IMR-90 (cell line): Measurements from ENCODE around the gene ZNF407. TPM values are rescaled to one million over a fixed set of nuclear protein-coding genes. Genes with fewer than 3 reads are reported as not detected.

ENCODE experiments used
- ATAC-seq: fragments of 200-7000 bp; cut with Tn5 transposase; 2 replicates; pipeline ENCODE4 v1.9.1; 2020; ENCODE audit warnings: low read depth, mild to moderate bottlenecking, moderate library complexity
- BruUV-seq: library from RNA; stranded (reverse); fragments of 400-500 nt; replicated peaks from 2 replicates; lab custom pipeline; 2021; lab: Mats Ljungman, UMichigan
- CTCF ChIA-PET: fragments of 300-600 bp; formaldehyde crosslinking; extraction: SDS; loops from one replicate; lab custom pipeline; 2021; ENCODE audit warnings: antibody characterized with exemption; lab: Yijun Ruan, JAX
- POLR2A ChIA-PET: fragments of 300-600 bp; sonication (Branson Sonifier 250); formaldehyde crosslinking; loops from one replicate; lab custom pipeline; 2022; ENCODE audit warnings: antibody characterized with exemption; ENCODE audit not compliant: unreplicated experiment; lab: Charles Lee
- DNase-seq: peaks from one replicate; pipeline ENCODE4 v3.0.0; 2013
- H2AFZ ChIP-seq: replicated peaks from 2 replicates; pipeline ENCODE3; 2013; ENCODE audit warnings: low read length, mild to moderate bottlenecking; ENCODE audit not compliant: poor library complexity
- H2AK5ac ChIP-seq: 2 replicates; pipeline ENCODE4 v1.6.1; 2013; ENCODE audit warnings: low read depth, low read length, inconsistent platforms
- H2AK9ac ChIP-seq: replicated peaks from 2 replicates; pipeline ENCODE3; 2013; ENCODE audit warnings: mild to moderate bottlenecking, low read depth, low read length, moderate library complexity; ENCODE audit not compliant: poor library complexity
- H2BK120ac ChIP-seq: 2 replicates; pipeline ENCODE4 v1.6.1; 2013; ENCODE audit warnings: low read depth, low read length, inconsistent platforms
- H2BK15ac ChIP-seq: 3 replicates; pipeline ENCODE4 v1.6.1; 2013; ENCODE audit warnings: low read depth, low read length, inconsistent platforms
- H2BK20ac ChIP-seq: 2 replicates; pipeline ENCODE4 v1.6.1; 2013; ENCODE audit warnings: low read depth, mild to moderate bottlenecking, inconsistent platforms, low read length, moderate library complexity
- H2BK5ac ChIP-seq: 2 replicates; pipeline ENCODE4 v1.6.1; 2013; ENCODE audit warnings: mild to moderate bottlenecking, low read depth, low read length, inconsistent platforms; ENCODE audit not compliant: poor library complexity, severe bottlenecking
- H3K14ac ChIP-seq: replicated peaks from 2 replicates; pipeline ENCODE4 v1.6.1; 2013; ENCODE audit warnings: low read depth, low read length, inconsistent platforms
- H3K18ac ChIP-seq: 2 replicates; pipeline ENCODE4 v1.6.1; 2013; ENCODE audit warnings: low read depth, low read length, control low read depth
- H3K23ac ChIP-seq: 2 replicates; pipeline ENCODE4 v1.6.1; 2013; ENCODE audit warnings: low read depth, low read length, inconsistent platforms
- H3K27ac ChIP-seq: 2 replicates; pipeline ENCODE4 v1.5.1; 2013; ENCODE audit warnings: mild to moderate bottlenecking, control low read depth, low read length; ENCODE audit not compliant: insufficient read depth
- H3K27me3 ChIP-seq: 2 replicates; pipeline ENCODE4 v1.6.1; 2013; ENCODE audit warnings: low read length; ENCODE audit not compliant: control insufficient read depth, insufficient read depth
- H3K36me3 ChIP-seq: 2 replicates; pipeline ENCODE4 v1.6.1; 2013; ENCODE audit warnings: low read length, mixed read lengths; ENCODE audit not compliant: control insufficient read depth, insufficient read depth
- H3K4ac ChIP-seq: 2 replicates; pipeline ENCODE4 v1.6.1; 2013; ENCODE audit warnings: low read depth, low read length, inconsistent platforms
- H3K4me1 ChIP-seq: 2 replicates; pipeline ENCODE4 v1.6.1; 2013; ENCODE audit warnings: low read length, mixed read lengths; ENCODE audit not compliant: control insufficient read depth, insufficient read depth
- H3K4me2 ChIP-seq: 2 replicates; pipeline ENCODE4 v1.6.1; 2013; ENCODE audit warnings: low read depth, mild to moderate bottlenecking, control low read depth, low read length, moderate library complexity
- H3K4me3 ChIP-seq: 2 replicates; pipeline ENCODE4 v1.5.1; 2013; ENCODE audit warnings: low read depth, mild to moderate bottlenecking, control low read depth, low read length, moderate library complexity; ENCODE audit not compliant: insufficient read depth
- H3K56ac ChIP-seq: 2 replicates; pipeline ENCODE4 v1.6.1; 2013; ENCODE audit warnings: low read length, inconsistent platforms; ENCODE audit not compliant: insufficient read depth; ENCODE audit errors: extremely low read depth
- H3K79me1 ChIP-seq, 2 experiments: 2 replicates each; pipeline ENCODE4 v1.6.1; 2013; ENCODE audit warnings: low read length in 2 of 2, inconsistent platforms in 1 of 2, low read depth in 1 of 2
- H3K9ac ChIP-seq: 2 replicates; pipeline ENCODE4 v1.6.1; 2013; ENCODE audit warnings: low read depth, low read length, control low read depth
- H3K9me1 ChIP-seq: 2 replicates; pipeline ENCODE4 v1.6.1; 2013; ENCODE audit warnings: low read length, inconsistent platforms; ENCODE audit not compliant: insufficient read depth
- H3K9me3 ChIP-seq: 2 replicates; pipeline ENCODE4 v1.6.1; 2013; ENCODE audit warnings: low read length; ENCODE audit not compliant: control insufficient read depth, insufficient read depth
- H4K20me1 ChIP-seq: 2 replicates; pipeline ENCODE4 v1.6.1; 2013; ENCODE audit warnings: low read length, inconsistent platforms; ENCODE audit not compliant: insufficient read depth
- H4K5ac ChIP-seq: 2 replicates; pipeline ENCODE4 v1.6.1; 2013; ENCODE audit warnings: mild to moderate bottlenecking, low read depth, low read length, control low read depth
- H4K8ac ChIP-seq, 2 experiments: 2 replicates each; pipeline ENCODE4 v1.6.1; 2013; ENCODE audit warnings: low read depth in 2 of 2, low read length in 2 of 2, control low read depth in 1 of 2, inconsistent platforms in 1 of 2
- H4K91ac ChIP-seq: 2 replicates; pipeline ENCODE4 v1.6.1; 2013; ENCODE audit warnings: low read depth, low read length, inconsistent platforms; ENCODE audit not compliant: insufficient read depth
- CEBPB ChIP-seq: IDR thresholded peaks from 2 replicates; pipeline ENCODE4 v1.6.1; 2012; ENCODE audit warnings: low read depth, low read length, improper control_type of control experiment
- MAFK ChIP-seq: IDR thresholded peaks from 2 replicates; pipeline ENCODE4 v1.6.1; 2012; ENCODE audit warnings: low read depth, low read length, improper control_type of control experiment
- POLR2A ChIP-seq: IDR thresholded peaks from 2 replicates; pipeline ENCODE4 v1.6.1; 2012; ENCODE audit warnings: mild to moderate bottlenecking, low read depth, low read length
- WGBS, 2 experiments: methylation state at CpG; one replicate each; pipeline versions ENCODE4 v1.1.5 to v1.1.7; 2013; ENCODE audit warnings: missing lambda C conversion rate in 2 of 2; ENCODE audit not compliant: insufficient read length in 1 of 2; ENCODE audit errors: extremely low coverage in 2 of 2; 5-methylcytosine and 5-hydroxymethylcytosine counted together
- dilution Hi-C: fragments of 300-500 bp; cut with HindIII; formaldehyde crosslinking; loops from one replicate; pipeline ENCODE4 v1.14.3; 2018; ENCODE audit warnings: low sequenced_read_pairs; ENCODE audit not compliant: unreplicated experiment
- in situ Hi-C: fragments of 300-500 bp; cut with MboI; formaldehyde crosslinking; loops from 3 replicates; pipeline ENCODE4 v1.14.3; 2019; ENCODE audit warnings: low sequenced_read_pairs, inconsistent platforms, mixed read lengths
- intact Hi-C: fragments of 100-400 bp; cut with micrococcal nuclease; formaldehyde crosslinking; loops from 2 replicates; pipeline ENCODE4 v1.10.0; 2022
- polyA plus RNA-seq, 3 experiments: library from polyadenylated mRNA; depleted of rRNA; stranded (reverse); fragments of >200 nt; gene quantifications; 2 replicates each; pipeline ENCODE4 v1.2.3, GENCODE V29; 2012; ENCODE audit warnings: low replicate concordance in 1 of 3
- total RNA-seq: library from RNA; depleted of rRNA; stranded (reverse); fragments of >200 nt; gene quantifications from 2 replicates; pipeline ENCODE4 v1.2.3, GENCODE V29; 2012

The ZNF407 gene
- total and polyA plus RNA-seq, 2 of the 4 experiments (the other 2 are of a cell fraction): 3.1 to 20.1 TPM

GRCh38 chr18:74665346-74665745, 67.7 kb downstream of the ZNF407 start:
- ChIA-PET CTCF (no interaction called here), POLR2A (no interaction called here)
- Histone ChIP-seq H2AFZ (no peak overlapping the region), H3K18ac (no peak overlapping the region), H3K9ac (no peak overlapping the region), H3K27ac (no peak overlapping the region), H2AK5ac (no peak overlapping the region), H4K91ac (no peak overlapping the region; the same call in 1 of the 2 replicates), H3K36me3 (no peaks in the 10 kb centered on the region; the same call in none of the 2 replicates), H3K56ac (no peak overlapping the region), H4K5ac (no peak overlapping the region), H4K20me1 (no peaks in the 10 kb centered on the region), H2AK9ac (no peak overlapping the region), H3K4me3 (no peak overlapping the region), H3K27me3 (no peaks in the 10 kb centered on the region), H2BK15ac (no peak overlapping the region), H3K79me1 (peaks cover 6 to 12% of the 10 kb centered on the region in 2 experiments; a peak in 2 of 4 replicates), H3K4me2 (no peak overlapping the region), H2BK120ac (no peak overlapping the region), H2BK20ac (no peak overlapping the region), H3K9me1 (peaks cover 8% of the 10 kb centered on the region; the same call in 1 of the 2 replicates), H3K4ac (no peak overlapping the region), H3K23ac (no peak overlapping the region), H3K4me1 (peaks cover 2% of the 10 kb centered on the region), H4K8ac (no peak overlapping the region), H3K9me3 (no peaks in the 10 kb centered on the region), H3K14ac (no peak overlapping the region), H2BK5ac (no peak overlapping the region)
- no peak for DNase-seq
- in situ Hi-C loops: loop anchor here (25.0 kb wide), 2 partner anchors 1072 to 1597 kb away; no protein-coding TSS in a partner anchor
- ATAC-seq: no peak
- no TSS peak for BruUV-seq
- intact Hi-C loops: no loop called here
- WGBS, 2 experiments: no CpG with 5 or more reads among the region's 4 CpGs
- TF ChIP-seq CEBPB: peak; percentile 75
- no peak for TF ChIP-seq MAFK
- TF ChIP-seq POLR2A: no peak
- dilution Hi-C loops: no loop called here
